GM23248 (cell line): Measurements from ENCODE around the gene SH3PXD2A. TPM values are rescaled to one million over a fixed set of nuclear protein-coding genes. Genes with fewer than 3 reads are reported as not detected.

Experiments
- DNase-seq: peaks from one replicate; pipeline ENCODE4 v3.0.0-alpha.2; 2015
- H2AFZ ChIP-seq: fragments of 200-600 bp; sonication (generic); 2 replicates; pipeline ENCODE4 v1.6.1; 2016; ENCODE audit warnings: antibody characterized with exemption
- H3F3A ChIP-seq: fragments of 200-600 bp; sonication (generic); 2 replicates; pipeline ENCODE4 v1.6.1; 2016; ENCODE audit warnings: mild to moderate bottlenecking, antibody characterized with exemption, mixed run types; ENCODE audit not compliant: insufficient read depth
- H3K27ac ChIP-seq: fragments of 200-600 bp; sonication (generic); 2 replicates; pipeline ENCODE4 v1.5.1; 2016; ENCODE audit warnings: mild to moderate bottlenecking
- H3K27me3 ChIP-seq: fragments of 200-600 bp; sonication (generic); replicated peaks from 2 replicates; pipeline ENCODE4 v1.6.1; 2016; ENCODE audit warnings: mild to moderate bottlenecking; ENCODE audit not compliant: insufficient read depth
- H3K36me3 ChIP-seq: fragments of 200-600 bp; sonication (generic); 2 replicates; pipeline ENCODE4 v1.6.1; 2016; ENCODE audit warnings: low read depth, mild to moderate bottlenecking
- H3K4me1 ChIP-seq: fragments of 200-600 bp; sonication (generic); 2 replicates; pipeline ENCODE4 v1.6.1; 2016; ENCODE audit warnings: mild to moderate bottlenecking; ENCODE audit not compliant: insufficient read depth
- H3K4me2 ChIP-seq: fragments of 200-600 bp; sonication (generic); one replicate; pipeline ENCODE4 v1.6.1; 2016; ENCODE audit warnings: mild to moderate bottlenecking; ENCODE audit not compliant: unreplicated experiment
- H3K4me3 ChIP-seq: fragments of 200-600 bp; sonication (generic); 2 replicates; pipeline ENCODE4 v1.5.1; 2016; ENCODE audit warnings: mild to moderate bottlenecking
- H3K79me2 ChIP-seq: fragments of 200-600 bp; sonication (generic); 2 replicates; pipeline ENCODE4 v1.6.1; 2016; ENCODE audit warnings: mild to moderate bottlenecking; ENCODE audit not compliant: insufficient read depth
- H3K9ac ChIP-seq: fragments of 200-600 bp; sonication (generic); 2 replicates; pipeline ENCODE4 v1.6.1; 2016; ENCODE audit warnings: mild to moderate bottlenecking
- H3K9me2 ChIP-seq: fragments of 200-600 bp; sonication (generic); 2 replicates; pipeline ENCODE4 v1.6.1; 2016; ENCODE audit warnings: mixed run types, mild to moderate bottlenecking, moderate library complexity; ENCODE audit not compliant: insufficient read depth
- H3K9me3 ChIP-seq: fragments of 200-600 bp; sonication (generic); one replicate; pipeline ENCODE4 v1.6.1; 2017; ENCODE audit warnings: low read depth
- H4K20me1 ChIP-seq: fragments of 200-600 bp; sonication (generic); 2 replicates; pipeline ENCODE4 v1.6.0; 2016; ENCODE audit not compliant: insufficient read depth
- EZH2 ChIP-seq: fragments of 200-600 bp; sonication (generic); IDR thresholded peaks from 2 replicates; pipeline ENCODE4 v1.6.1; 2018; ENCODE audit warnings: antibody characterized with exemption, mild to moderate bottlenecking; ENCODE audit not compliant: insufficient read depth, poor library complexity, severe bottlenecking
- EZH2phosphoT487 ChIP-seq: fragments of 200-600 bp; sonication (generic); IDR thresholded peaks from 2 replicates; pipeline ENCODE4 v1.6.1; 2018; ENCODE audit warnings: antibody characterized with exemption, moderate library complexity, mild to moderate bottlenecking, low read depth; ENCODE audit not compliant: insufficient read depth
- WGBS, 2 experiments: methylation state at CpG; one replicate each; pipeline ENCODE4 v1.1.6; 2015 to 2017; ENCODE audit warnings: low lambda C conversion rate in 2 of 2, low coverage in 1 of 2; ENCODE audit errors: missing lambda C conversion rate in 2 of 2; 5-methylcytosine and 5-hydroxymethylcytosine counted together
- in situ Hi-C: fragments of 300-500 bp; cut with MboI; formaldehyde crosslinking; loops from 2 replicates; pipeline ENCODE4 v1.15.0; 2020
- polyA plus RNA-seq: library from polyadenylated mRNA; unstranded; fragments of >200 nt; fragmentation: Nextera tagmentation; extraction: Ambion mirVana; gene quantifications from 2 replicates; pipeline ENCODE4 v1.2.1, GENCODE V29; 2016
- small RNA-seq: library from RNA; depleted of rRNA; stranded (forward); fragments of <200 nt; gene quantifications from one replicate; pipeline ENCODE3, GENCODE V24; 2014; ENCODE audit warnings: low read depth, low replicate concordance
- total RNA-seq: library from RNA; depleted of rRNA; stranded (reverse); fragments of >200 nt; shearing (Covaris generic); gene quantifications from 2 replicates; pipeline ENCODE4 v1.2.3, GENCODE V29; 2014; rRNA removed

Gene SH3PXD2A
- total and polyA plus RNA-seq, 2 experiments from 2014 or later = 34.0 to 58.0 TPM

GRCh38 chr10:103546401-103546800 is 309.0 kb downstream of the SH3PXD2A start:
- H3K27me3 ChIP-seq = peaks cover 15% of the 10 kb centered on the region
- TF ChIP-seq EZH2 (no peak), EZH2phosphoT487 (no peak)
- in situ Hi-C loops = no loop called here

GRCh38 chr10:103545771-103546281 is 309.6 kb downstream of the SH3PXD2A start:
- H4K20me1 ChIP-seq = no peaks in the 10 kb centered on the region
- H3K36me3 ChIP-seq = no peaks in the 10 kb centered on the region
- H3K9me2 ChIP-seq = no peaks in the 10 kb centered on the region
- no peak for DNase-seq
- no peaks in the 10 kb centered on the region for H3K4me1 ChIP-seq
- peaks cover 13% of the 10 kb centered on the region; the same call in 1 of the 2 replicates for H3K27me3 ChIP-seq
- H3K27ac ChIP-seq = no peak overlapping the region
- H2AFZ ChIP-seq = no peak overlapping the region
- H3K9ac ChIP-seq = no peak overlapping the region
- no peaks in the 10 kb centered on the region for H3K79me2 ChIP-seq
- in situ Hi-C loops = no loop called here
- 63 to 66% methylated on average over 4 of the region's 4 CpGs for WGBS, 2 experiments
- no peak overlapping the region for H3K4me2 ChIP-seq
- H3F3A ChIP-seq = no peaks in the 10 kb centered on the region
- no peaks in the 10 kb centered on the region for H3K9me3 ChIP-seq
- no peak overlapping the region for H3K4me3 ChIP-seq
- no peak for TF ChIP-seq EZH2phosphoT487

More at GRCh38 chr10:103546401-103546800, 309.0 kb downstream of the SH3PXD2A start:
- Histone ChIP-seq H3K4me1 (no peaks in the 10 kb centered on the region), H3K4me3 (no peak overlapping the region), H3K36me3 (no peaks in the 10 kb centered on the region), H3K79me2 (no peaks in the 10 kb centered on the region), H3K4me2 (no peak overlapping the region), H4K20me1 (no peaks in the 10 kb centered on the region), H3K9me3 (no peaks in the 10 kb centered on the region), H2AFZ (no peak overlapping the region), H3K27ac (no peak overlapping the region), H3K9ac (no peak overlapping the region), H3F3A (no peaks in the 10 kb centered on the region), H3K9me2 (no peaks in the 10 kb centered on the region)
- no peak for DNase-seq
- 46 to 50% methylated on average over 1 of the region's 1 CpG for WGBS, 2 experiments

DNA sequence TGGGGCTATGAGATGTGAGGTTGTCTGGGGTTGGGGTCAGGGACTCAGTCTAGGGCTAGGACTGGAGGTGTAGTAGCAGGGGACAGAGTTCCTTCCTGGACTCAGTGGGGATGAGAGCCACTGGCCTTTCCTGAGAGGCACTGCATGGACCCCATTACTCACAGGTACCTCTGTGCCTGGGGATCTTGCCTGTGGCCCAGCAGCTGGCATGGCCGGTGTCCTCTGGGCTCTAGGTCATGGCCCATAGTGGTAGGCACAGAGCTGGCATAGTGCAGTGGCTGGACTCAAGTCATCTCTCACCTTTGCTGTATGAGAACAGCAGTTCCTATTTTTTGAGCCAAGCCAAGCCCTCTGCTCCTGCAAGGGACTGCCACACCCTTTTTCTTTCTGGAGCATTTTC is 310.0 kb downstream of the SH3PXD2A start:
- Histone ChIP-seq H3K4me3 (no peak overlapping the region), H3K9me2 (no peaks in the 10 kb centered on the region), H3K79me2 (no peaks in the 10 kb centered on the region), H3K9ac (no peak overlapping the region), H3K27ac (no peak overlapping the region), H3K9me3 (no peaks in the 10 kb centered on the region), H3K4me1 (no peaks in the 10 kb centered on the region), H2AFZ (no peak overlapping the region), H3K27me3 (peaks cover 13% of the 10 kb centered on the region; the same call in 1 of the 2 replicates), H4K20me1 (no peaks in the 10 kb centered on the region), H3K4me2 (no peak overlapping the region), H3K36me3 (no peaks in the 10 kb centered on the region), H3F3A (no peaks in the 10 kb centered on the region)
- WGBS, 2 experiments = 74 to 89% methylated on average over 1 of the region's 1 CpG
- in situ Hi-C loops = no loop called here
- DNase-seq = no peak
- TF ChIP-seq EZH2phosphoT487 (no peak), EZH2 (no peak)

DNA sequence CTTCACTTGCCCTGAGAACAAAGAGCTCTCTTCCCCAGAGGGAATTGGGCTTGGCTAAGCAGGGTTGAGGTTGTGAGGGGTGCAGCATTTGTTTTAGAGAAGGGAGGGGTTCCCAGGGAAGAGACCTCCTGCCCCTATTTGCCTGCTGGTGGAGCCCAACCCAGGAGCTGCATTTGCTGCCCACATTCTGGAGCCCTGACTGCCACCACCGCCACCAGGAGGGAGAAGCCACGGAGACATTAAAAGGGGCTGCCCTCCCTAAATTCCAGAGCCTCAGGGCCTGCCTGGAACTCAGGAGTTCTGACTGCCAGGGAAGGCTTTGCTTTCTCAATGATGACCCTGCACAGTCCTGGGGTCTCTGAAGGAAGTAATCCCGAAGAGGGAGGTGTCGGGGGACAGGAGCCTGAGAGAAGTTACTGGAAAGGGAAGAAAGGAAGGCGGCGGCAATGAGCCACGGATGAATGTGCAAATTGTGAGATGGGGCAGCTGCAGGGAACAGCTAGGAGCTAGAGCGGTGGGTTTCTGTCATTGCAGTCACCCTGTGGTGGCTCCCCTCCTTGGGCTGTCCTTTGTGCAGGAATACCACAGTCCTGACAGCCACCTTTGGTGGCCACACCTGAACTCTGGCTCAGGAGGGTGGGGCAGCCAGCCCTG is 310.6 kb downstream of the SH3PXD2A start:
- no peak for TF ChIP-seq EZH2
- TF ChIP-seq EZH2phosphoT487 = no peak
- Histone ChIP-seq H3K9me3 (no peaks in the 10 kb centered on the region), H3K27ac (no peak overlapping the region), H3K4me1 (no peaks in the 10 kb centered on the region), H3K4me3 (no peak overlapping the region), H3K9me2 (no peaks in the 10 kb centered on the region), H3K9ac (no peak overlapping the region), H3K36me3 (no peaks in the 10 kb centered on the region), H2AFZ (no peak overlapping the region), H3K4me2 (no peak overlapping the region), H3F3A (no peaks in the 10 kb centered on the region), H3K79me2 (no peaks in the 10 kb centered on the region), H3K27me3 (peaks cover 19% of the 10 kb centered on the region), H4K20me1 (no peaks in the 10 kb centered on the region)
- WGBS, 2 experiments = 78 to 84% methylated on average over 8 of the region's 8 CpGs
- in situ Hi-C loops = no loop called here
- DNase-seq = no peak

Small RNAs within 50 kb of the gene (small RNA-seq; reads per million reads assigned to genes)
- gene RF00019 = not detected

Other genes with a start within 250 kb of the SH3PXD2A start
- gene STN1, start 62.6 kb upstream of the SH3PXD2A start, total RNA-seq = 20.5 and 23.5 TPM in 2 replicates
- 20.8 and 21.6 TPM in 2 replicates for gene STN1, start 62.6 kb upstream of the SH3PXD2A start, polyA plus RNA-seq
- gene SLK, start 111.6 kb upstream of the SH3PXD2A start, total RNA-seq = 37.1 and 37.3 TPM in 2 replicates
- gene SLK, start 111.6 kb upstream of the SH3PXD2A start, polyA plus RNA-seq = 6.6 and 6.8 TPM in 2 replicates
- 0.25 TPM in 1 of 2 replicates, not detected in the other for gene COL17A1, start 230.3 kb upstream of the SH3PXD2A start, total RNA-seq
- 0.30 and 0.51 TPM in 2 replicates for gene COL17A1, start 230.3 kb upstream of the SH3PXD2A start, polyA plus RNA-seq